ENCODE results near the gene MRPL57. TPM values are rescaled to one million over a fixed set of nuclear protein-coding genes. Genes with fewer than 3 reads are reported as not detected.
"Not testable (repeated sequence)": the region's sequence is repeated elsewhere in the genome, so short reads cannot be mapped to it uniquely, and the experiment has no call there.

Gene MRPL57
- 14.0 TPM for total RNA-seq (ENCODE audit: unreplicated experiment)
- long read RNA-seq, transcript MRPL57-201 (2 exons, 2,246 nt) = major isoform, 28 of 30 reads
- long read RNA-seq, partial matches to known transcripts = 0 of 30 reads
- long read RNA-seq, other reads (novel, unspliced or antisense) = 2 of 30 reads

- Mint-ChIP-seq H3K4me1 (ENCODE audit: unreplicated experiment) (peaks cover 5% of the 10 kb centered on the region), H3K9me3 (ENCODE audit: unreplicated experiment) (no peaks in the 10 kb centered on the region), H3K27ac (ENCODE audit: unreplicated experiment) (peak within 1 kb of the TSS; percentile 80), H3K4me3 (ENCODE audit: unreplicated experiment) (peak within 1 kb of the TSS; percentile 94), H3K36me3 (ENCODE audit: low read depth, unreplicated experiment) (peaks cover 5% of the 10 kb centered on the region), H3K27me3 (ENCODE audit: unreplicated experiment) (no peaks in the 10 kb centered on the region)
- peak; percentile 97 for DNase-seq (ENCODE audit: low spot score)
- TF ChIP-seq CTCF (IDR thresholded peaks at IDR 0.05; ENCODE audit: unreplicated experiment) = no peak
These were observed at the start of gene MRPL57, which contains the start of gene SKA3 for GRCh38 chr13:21176215-21176981. TSS of gene MRPL57 (plus strand) at chr13:21176658. CDS start at chr13:21176917, 259 bp downstream. TSS of gene SKA3 (minus strand) at chr13:21176552. CDS start at chr13:21176477, 75 bp downstream.

- Mint-ChIP-seq H3K4me1 (ENCODE audit: unreplicated experiment) (no peaks in the 10 kb centered on the region), H3K27me3 (ENCODE audit: unreplicated experiment) (no peaks in the 10 kb centered on the region), H3K4me3 (ENCODE audit: unreplicated experiment) (no peak overlapping the region), H3K27ac (ENCODE audit: unreplicated experiment) (no peak overlapping the region), H3K36me3 (ENCODE audit: low read depth, unreplicated experiment) (no peaks in the 10 kb centered on the region), H3K9me3 (ENCODE audit: unreplicated experiment) (no peaks in the 10 kb centered on the region)
- TF ChIP-seq CTCF (IDR thresholded peaks at IDR 0.05; ENCODE audit: unreplicated experiment) = no peak
- no peak for DNase-seq (ENCODE audit: low spot score)
These were observed 46.3 kb upstream of the MRPL57 start for GRCh38 chr13:21130116-21130515.

GRCh38 chr13:21133077-21133476, 43.4 kb upstream of the MRPL57 start:
- no peaks in the 10 kb centered on the region for H3K4me1 Mint-ChIP-seq (ENCODE audit: unreplicated experiment)
- no peak for DNase-seq (ENCODE audit: low spot score)
- H3K27me3 Mint-ChIP-seq (ENCODE audit: unreplicated experiment) = no peaks in the 10 kb centered on the region
- TF ChIP-seq CTCF (IDR thresholded peaks at IDR 0.05; ENCODE audit: unreplicated experiment) = no peak
- no peak overlapping the region for H3K4me3 Mint-ChIP-seq (ENCODE audit: unreplicated experiment)
- no peaks in the 10 kb centered on the region for H3K36me3 Mint-ChIP-seq (ENCODE audit: low read depth, unreplicated experiment)
- H3K27ac Mint-ChIP-seq (ENCODE audit: unreplicated experiment) = no peak overlapping the region
- H3K9me3 Mint-ChIP-seq (ENCODE audit: unreplicated experiment) = no peaks in the 10 kb centered on the region

- no peaks in the 10 kb centered on the region for H3K36me3 Mint-ChIP-seq (ENCODE audit: low read depth, unreplicated experiment)
- no peak overlapping the region for H3K27ac Mint-ChIP-seq (ENCODE audit: unreplicated experiment)
- H3K27me3 Mint-ChIP-seq (ENCODE audit: unreplicated experiment) = no peaks in the 10 kb centered on the region
- no peak overlapping the region for H3K4me3 Mint-ChIP-seq (ENCODE audit: unreplicated experiment)
- no peaks in the 10 kb centered on the region for H3K4me1 Mint-ChIP-seq (ENCODE audit: unreplicated experiment)
- no peaks in the 10 kb centered on the region for H3K9me3 Mint-ChIP-seq (ENCODE audit: unreplicated experiment)
- no peak for TF ChIP-seq CTCF (IDR thresholded peaks at IDR 0.05; ENCODE audit: unreplicated experiment)
- DNase-seq (ENCODE audit: low spot score) = no peak
These were observed 42.0 kb upstream of the MRPL57 start for GRCh38 chr13:21134475-21134874.

- not testable (repeated sequence) for H3K27ac Mint-ChIP-seq (ENCODE audit: unreplicated experiment); H3K4me3 Mint-ChIP-seq (ENCODE audit: unreplicated experiment); H3K36me3 Mint-ChIP-seq (ENCODE audit: low read depth, unreplicated experiment)
These were observed 40.6 kb upstream of the MRPL57 start for GRCh38 chr13:21135833-21136232.

More at GRCh38 chr13:21135833-21136232, 40.6 kb upstream of the MRPL57 start:
- H3K4me1 Mint-ChIP-seq (ENCODE audit: unreplicated experiment) = peaks cover 10% of the 10 kb centered on the region
- H3K9me3 Mint-ChIP-seq (ENCODE audit: unreplicated experiment); DNase-seq (ENCODE audit: low spot score); H3K27me3 Mint-ChIP-seq (ENCODE audit: unreplicated experiment): not testable (repeated sequence)
